HepG2 (cell line): ENCODE measurements around the gene ILKAP. TPM values are rescaled to one million over a fixed set of nuclear protein-coding genes. Genes with fewer than 3 reads are reported as not detected.

ENCODE experiments used
- ATAC-seq: fragments of 200-7000 bp; cut with Tn5 transposase; 3 replicates; pipeline ENCODE4 v1.9.1; 2020; ENCODE audit warnings: mild to moderate bottlenecking, moderate library complexity
- BruUV-seq: library from RNA; stranded (reverse); fragments of 400-500 nt; replicated peaks from 2 replicates; lab custom pipeline; 2021; lab: Mats Ljungman, UMichigan
- CTCF ChIA-PET: fragments of 300-600 bp; formaldehyde crosslinking; extraction: SDS; loops from one replicate; lab custom pipeline; 2021; ENCODE audit warnings: low total read pairs, inconsistent platforms, low intra/inter-chr PET ratio; lab: Yijun Ruan, JAX
- POLR2A ChIA-PET: fragments of 350-600 bp; sonication (Branson Sonifier 250); formaldehyde crosslinking; loops from one replicate; lab custom pipeline; 2020; ENCODE audit warnings: antibody characterized with exemption, inconsistent platforms; lab: Yijun Ruan, JAX
- DNase-seq: peaks from one replicate; pipeline ENCODE4 v3.0.0-alpha.2; 2015; ENCODE audit warnings: low spot score
- FAIRE-seq: peaks from 3 replicates; lab custom pipeline; 2011; peaks lifted over from hg19 to GRCh38; lab: Jason Lieb, UNC
- H2AFZ ChIP-seq: one replicate; pipeline ENCODE4 v1.6.1; 2011; ENCODE audit warnings: low read length, inconsistent platforms
- H3K27ac ChIP-seq: fragments of 300-600 bp; 3 replicates; pipeline ENCODE4 v1.8.0; 2011; ENCODE audit warnings: mixed run types, mild to moderate bottlenecking, mixed read lengths, low read length, inconsistent platforms; ENCODE audit not compliant: insufficient read depth; ENCODE audit errors: extremely low read length
- H3K27me3 ChIP-seq, 2 experiments: fragments of 200-600 bp in 1 of 2; 2 replicates in 1 of 2; 3 replicates in 1 of 2; pipeline versions ENCODE4 v1.6.0 to v1.8.0; 2011; ENCODE audit warnings: low read length in 2 of 2, mild to moderate bottlenecking in 2 of 2, moderate library complexity in 2 of 2, inconsistent platforms in 1 of 2; ENCODE audit not compliant: insufficient read depth in 2 of 2, control insufficient read depth in 1 of 2
- H3K36me3 ChIP-seq, 2 experiments: fragments of 200-600 bp in 1 of 2; replicated peaks in 1 of 2; 2 replicates in 1 of 2; 3 replicates in 1 of 2; pipeline versions ENCODE4 v1.5.1 to v1.8.0; 2011; ENCODE audit warnings: low read length in 2 of 2, inconsistent platforms in 1 of 2; ENCODE audit not compliant: insufficient read depth in 2 of 2, control insufficient read depth in 1 of 2
- H3K4me1 ChIP-seq: 2 replicates; pipeline ENCODE4 v1.5.1; 2012; ENCODE audit warnings: low read length, inconsistent platforms; ENCODE audit not compliant: insufficient read depth
- H3K4me2 ChIP-seq: 2 replicates; pipeline ENCODE4 v1.6.0; 2011; ENCODE audit warnings: low read depth, low read length, inconsistent platforms
- H3K4me3 ChIP-seq, 3 experiments: fragments of 200-600 bp in 1 of 3; sonication (generic), shearing (Covaris generic) in 1 of 3; replicated peaks in 1 of 3; 2 replicates each; pipeline ENCODE4 v1.5.1; 2011 to 2016; ENCODE audit warnings: low read length in 3 of 3, inconsistent platforms in 2 of 3, low read depth in 2 of 3, mild to moderate bottlenecking in 2 of 3, control low read depth in 1 of 3, mixed read lengths in 1 of 3; ENCODE audit not compliant: insufficient read depth in 1 of 3
- H3K79me2 ChIP-seq: one replicate; pipeline ENCODE4 v1.6.1; 2011; ENCODE audit warnings: low read length, inconsistent platforms; ENCODE audit not compliant: insufficient read depth
- H3K9ac ChIP-seq: 2 replicates; pipeline ENCODE4 v1.6.0; 2011; ENCODE audit warnings: mild to moderate bottlenecking, low read depth, low read length, inconsistent platforms; ENCODE audit not compliant: insufficient read depth
- H3K9me3 ChIP-seq: 2 replicates; pipeline ENCODE4 v1.5.1; 2012; ENCODE audit warnings: mild to moderate bottlenecking, low read length
- H4K20me1 ChIP-seq: 2 replicates; pipeline ENCODE4 v1.6.0; 2011; ENCODE audit warnings: inconsistent platforms, mild to moderate bottlenecking, low read length, moderate library complexity; ENCODE audit not compliant: insufficient read depth
- CHD2 ChIP-seq: IDR thresholded peaks from 2 replicates; pipeline ENCODE4 v1.6.1; 2011; ENCODE audit warnings: low read depth, low read length, improper control_type of control experiment
- ETS1 ChIP-seq: sonication (generic); formaldehyde crosslinking; IDR thresholded peaks from 2 replicates; pipeline ENCODE4 v1.4.0; 2020; ENCODE audit warnings: missing genetic modification reagents
- HES4 ChIP-seq: sonication (generic); formaldehyde crosslinking; IDR thresholded peaks from 2 replicates; pipeline ENCODE4 v1.9.0; 2021; ENCODE audit warnings: mild to moderate bottlenecking, missing genetic modification reagents, borderline replicate concordance
- HOXA9 ChIP-seq: sonication (generic); formaldehyde crosslinking; IDR thresholded peaks from 2 replicates; pipeline ENCODE4 v1.8.1; 2022; ENCODE audit warnings: missing genetic modification reagents, mild to moderate bottlenecking, moderate library complexity, borderline replicate concordance
- TBX2 ChIP-seq: sonication (generic); formaldehyde crosslinking; IDR thresholded peaks from 2 replicates; pipeline ENCODE4 v1.5.0; 2020; ENCODE audit warnings: missing genetic modification reagents, mild to moderate bottlenecking, borderline replicate concordance
- ZNF230 ChIP-seq: sonication (generic); formaldehyde crosslinking; IDR thresholded peaks from 2 replicates; pipeline ENCODE4 v1.4.0; 2020; ENCODE audit warnings: mild to moderate bottlenecking, missing genetic modification reagents
- ZNF563 ChIP-seq: sonication (generic); formaldehyde crosslinking; IDR thresholded peaks from 2 replicates; pipeline ENCODE4 v1.8.0; 2022; ENCODE audit warnings: mild to moderate bottlenecking, moderate library complexity, missing genetic modification reagents
- ZNF776 ChIP-seq: sonication (generic); formaldehyde crosslinking; IDR thresholded peaks from 2 replicates; pipeline ENCODE4 v1.4.0; 2020; ENCODE audit warnings: mild to moderate bottlenecking, missing genetic modification reagents
- ZSCAN9 ChIP-seq: IDR thresholded peaks from 2 replicates; pipeline ENCODE4 v1.6.1; 2016; ENCODE audit warnings: borderline replicate concordance
- WGBS: methylation state at CpG from one replicate; pipeline ENCODE4 v1.1.6; 2017; ENCODE audit warnings: low lambda C conversion rate; 5-methylcytosine and 5-hydroxymethylcytosine counted together
- in situ Hi-C: cut with HindIII; loops from 2 replicates; pipeline ENCODE4 v1.10.0; 2017; ENCODE audit warnings: low pct_unique_long_range_greater_than_20kb; ENCODE audit not compliant: extremely low pct_ligation_motif_present
- intact Hi-C: fragments of 100-400 bp; cut with micrococcal nuclease; formaldehyde crosslinking; loops from one replicate; pipeline ENCODE4 v1.10.0; 2022; ENCODE audit not compliant: unreplicated experiment
- polyA plus RNA-seq, 8 experiments: library from polyadenylated mRNA; depleted of rRNA in 3 of 8; stranded (reverse) in 7 of 8; unstranded in 1 of 8; fragments of >200 nt; fragmentation: Illumina TruSeq in 4 of 8; extraction: Trizol in 4 of 8; gene quantifications; 2 replicates each; pipeline versions ENCODE4 v1.2.1 to v1.2.3, GENCODE V29; 2011 to 2016; ENCODE audit warnings: low read depth in 4 of 8, missing spikeins in 1 of 8, mixed read lengths in 1 of 8; ENCODE audit not compliant: insufficient read depth in 1 of 8
- total RNA-seq, 5 experiments: library from RNA; depleted of rRNA; stranded (reverse); fragments of >200 nt; fragmentation: Illumina TruSeq; extraction: Trizol; gene quantifications; 2 replicates each; pipeline ENCODE4 v1.2.3, GENCODE V29; 2016; ENCODE audit warnings: low read depth in 1 of 5

ILKAP gene
- total and polyA plus RNA-seq, 2 of the 13 experiments (the other 11 are each of a cell fraction or from before 2014, with no cell fraction given), result 29.6 to 33.1 TPM

DNA sequence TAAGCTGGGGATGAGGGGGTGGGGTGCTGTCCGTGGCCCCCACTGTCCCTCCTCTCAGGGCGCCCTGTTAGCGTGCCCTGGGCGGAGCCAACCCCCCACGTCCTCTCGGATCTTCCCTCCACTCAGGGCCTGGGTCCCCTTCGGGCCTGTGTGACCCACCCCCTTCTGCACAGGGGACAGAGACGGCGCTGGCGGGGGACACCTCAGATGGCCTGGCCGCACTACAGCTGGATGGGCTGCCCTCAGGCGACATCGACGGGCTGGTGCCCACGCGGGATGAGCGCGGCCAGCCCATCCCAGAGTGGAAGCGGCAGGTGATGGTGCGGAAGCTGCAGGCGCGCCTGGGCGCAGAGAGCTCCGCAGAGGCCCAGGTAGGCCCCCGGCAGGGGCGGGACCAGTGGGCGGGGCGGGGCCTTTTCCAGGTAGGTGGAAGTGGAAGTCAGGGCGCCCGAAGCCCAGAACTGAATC lies 74.9 kb downstream of the ILKAP start:
- H2AFZ ChIP-seq, result no peak overlapping the region
- in situ Hi-C loops, result no loop called here
- no peak overlapping the region for H3K27ac ChIP-seq
- TF ChIP-seq ZNF230 (CRISPR knock-in tag), result no peak
- no peak for TF ChIP-seq HOXA9 (CRISPR knock-in tag)
- TF ChIP-seq HES4 (CRISPR knock-in tag), result no peak
- H3K9ac ChIP-seq, result no peak overlapping the region
- WGBS, result 85% methylated on average over 30 of the region's 30 CpGs
- FAIRE-seq (no peak), ATAC-seq (no peak), DNase-seq (no peak)
- POLR2A ChIA-PET, result no interaction called here
- no peaks in the 10 kb centered on the region for H3K36me3 ChIP-seq
- intact Hi-C loops, result no loop called here
- peaks cover 2 to 13% of the 10 kb centered on the region in 2 experiments; a peak in 4 of 5 replicates for H3K27me3 ChIP-seq
- no peaks in the 10 kb centered on the region for H4K20me1 ChIP-seq
- H3K4me3 ChIP-seq, result no peak overlapping the region
- no peaks in the 10 kb centered on the region for H3K9me3 ChIP-seq
- H3K79me2 ChIP-seq, result no peaks in the 10 kb centered on the region
- peaks cover 9% of the 10 kb centered on the region for H3K4me1 ChIP-seq
- CTCF ChIA-PET, result no interaction called here
- no TSS peak for BruUV-seq
- H3K4me2 ChIP-seq, result no peak overlapping the region

GRCh38 chr2:238128061-238128440 lies 75.4 kb downstream of the ILKAP start:
- no peak for DNase-seq
- no peak for ATAC-seq
- H3K36me3 ChIP-seq, result no peaks in the 10 kb centered on the region
- H3K4me2 ChIP-seq, result peak overlapping the region; percentile 82; the same call in 1 of the 2 replicates
- no TSS peak for BruUV-seq
- no peak overlapping the region for H3K27ac ChIP-seq
- H3K9ac ChIP-seq, result no peak overlapping the region
- no peaks in the 10 kb centered on the region for H3K9me3 ChIP-seq
- 82% methylated on average over 22 of the region's 22 CpGs for WGBS
- no peak for FAIRE-seq
- no peaks in the 10 kb centered on the region for H3K79me2 ChIP-seq
- peaks cover 9% of the 10 kb centered on the region for H3K4me1 ChIP-seq
- intact Hi-C loops, result no loop called here
- POLR2A ChIA-PET, result no interaction called here
- in situ Hi-C loops, result no loop called here
- TF ChIP-seq ZNF776 (CRISPR knock-in tag) (0 out of 2 replicates have a peak, but pooled peaks have one; percentile 30), ZNF563 (0 out of 2 replicates have a peak, but pooled peaks have one; percentile 8), CHD2 (no peak), TBX2 (CRISPR knock-in tag) (no peak), ZSCAN9 (CRISPR knock-in tag) (no peak), ETS1 (no peak)
- TF ChIP-seq, all 625 proteins: peak for 2
- H3K27me3 ChIP-seq, result peaks cover 3 to 18% of the 10 kb centered on the region in 2 experiments
- CTCF ChIA-PET, result no interaction called here
- no peak overlapping the region for H2AFZ ChIP-seq
- no peaks in the 10 kb centered on the region for H4K20me1 ChIP-seq
- H3K4me3 ChIP-seq, result no peak overlapping the region
